OCI-LY3 (cell line): ENCODE measurements around the gene CCDC137.
"Not testable (repeated sequence)": the region's sequence is repeated elsewhere in the genome, so short reads cannot be mapped to it uniquely, and the experiment has no call there.

Experiments
- H2AFZ ChIP-seq: fragments of 200-600, 300-600 bp; shearing (Covaris generic); 2 replicates; pipeline ENCODE4 v1.6.0; 2014; ENCODE audit warnings: antibody characterized with exemption, low read depth, low read length
- H3K27ac ChIP-seq: fragments of 200-600, 300-600 bp; sonication (generic); 2 replicates; pipeline ENCODE4 v1.5.1; 2014; ENCODE audit warnings: mild to moderate bottlenecking, low read length, moderate library complexity, mixed read lengths
- H3K27me3 ChIP-seq: fragments of 200-600, 300-600 bp; sonication (generic); 2 replicates; pipeline ENCODE4 v1.6.1; 2014; ENCODE audit warnings: low read depth, low read length, mixed read lengths
- H3K36me3 ChIP-seq: fragments of 200-600, 300-600 bp; sonication (generic); replicated peaks from 2 replicates; pipeline ENCODE3; 2014; ENCODE audit warnings: low read depth, low read length, mixed read lengths
- H3K4me1 ChIP-seq: fragments of 300-600, 200-600 bp; sonication (generic); 2 replicates; pipeline ENCODE4 v1.6.1; 2014; ENCODE audit warnings: low read length, mixed read lengths
- H3K4me2 ChIP-seq: fragments of 200-600, 300-600 bp; sonication (generic); 2 replicates; pipeline ENCODE4 v1.6.1; 2014; ENCODE audit warnings: low read length, mixed read lengths
- H3K4me3 ChIP-seq: fragments of 300-600, 200-600 bp; sonication (generic); 2 replicates; pipeline ENCODE4 v1.5.1; 2014; ENCODE audit warnings: antibody characterized with exemption, mild to moderate bottlenecking, low read length, moderate library complexity
- H3K79me2 ChIP-seq: fragments of 300-600, 200-600 bp; shearing (Covaris generic); 2 replicates; pipeline ENCODE4 v1.6.1; 2014; ENCODE audit warnings: mild to moderate bottlenecking, low read length, mixed read lengths
- H3K9ac ChIP-seq: fragments of 300-600, 200-600 bp; shearing (Covaris generic); 2 replicates; pipeline ENCODE4 v1.6.0; 2014; ENCODE audit warnings: mild to moderate bottlenecking, low read length, moderate library complexity
- H3K9me3 ChIP-seq: fragments of 200-600, 300-600 bp; shearing (Covaris generic); 2 replicates; pipeline ENCODE4 v1.6.1; 2014; ENCODE audit warnings: low read length, mixed read lengths; ENCODE audit not compliant: insufficient read depth
- H4K20me1 ChIP-seq: fragments of 200-600, 300-600 bp; sonication (generic); 2 replicates; pipeline ENCODE4 v1.6.1; 2016; ENCODE audit warnings: low read length, mixed read lengths; ENCODE audit not compliant: insufficient read depth
- CTCF ChIP-seq: fragments of 200-600, 300-600 bp; sonication (generic); IDR thresholded peaks from 2 replicates; pipeline ENCODE4 v1.5.1; 2014; ENCODE audit warnings: antibody characterized with exemption, low read length, low read depth
- EZH2phosphoT487 ChIP-seq: fragments of 200-600 bp; shearing (Covaris generic); IDR thresholded peaks from 2 replicates; pipeline ENCODE4 v1.6.1; 2018; ENCODE audit warnings: antibody characterized with exemption, mixed run types, low read depth

The CCDC137 gene, protein sequence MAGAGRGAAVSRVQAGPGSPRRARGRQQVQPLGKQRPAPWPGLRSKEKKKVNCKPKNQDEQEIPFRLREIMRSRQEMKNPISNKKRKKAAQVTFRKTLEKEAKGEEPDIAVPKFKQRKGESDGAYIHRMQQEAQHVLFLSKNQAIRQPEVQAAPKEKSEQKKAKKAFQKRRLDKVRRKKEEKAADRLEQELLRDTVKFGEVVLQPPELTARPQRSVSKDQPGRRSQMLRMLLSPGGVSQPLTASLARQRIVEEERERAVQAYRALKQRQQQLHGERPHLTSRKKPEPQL

GRCh38 chr17:81666342-81667191 lies at the start of gene CCDC137, which contains the start of gene OXLD1:
Gene CCDC137, plus strand, starts transcription at chr17:81666737. Its CDS starts 30 bp downstream, at chr17:81666767.
Gene OXLD1, minus strand, starts transcription at chr17:81666605. Its CDS starts 28 bp downstream, at chr17:81666577.
- H3K9me3 ChIP-seq = no peaks in the 10 kb centered on the region
- peaks cover 22% of the 10 kb centered on the region for H3K4me1 ChIP-seq
- peak within 1 kb of the TSS; percentile 93 for H3K4me2 ChIP-seq
- no peak for TF ChIP-seq EZH2phosphoT487
- no peak for TF ChIP-seq CTCF
- H3K27ac ChIP-seq = peak within 1 kb of the TSS; percentile 67
- peak within 1 kb of the TSS; percentile 94 for H3K9ac ChIP-seq
- no peaks in the 10 kb centered on the region for H3K27me3 ChIP-seq
- peaks cover 37% of the 10 kb centered on the region for H3K36me3 ChIP-seq
- peaks cover 42% of the 10 kb centered on the region for H3K79me2 ChIP-seq
- H4K20me1 ChIP-seq = no peaks in the 10 kb centered on the region
- H3K4me3 ChIP-seq = peak within 1 kb of the TSS; percentile 96
- no peak within 1 kb of the TSS for H2AFZ ChIP-seq

DNA sequence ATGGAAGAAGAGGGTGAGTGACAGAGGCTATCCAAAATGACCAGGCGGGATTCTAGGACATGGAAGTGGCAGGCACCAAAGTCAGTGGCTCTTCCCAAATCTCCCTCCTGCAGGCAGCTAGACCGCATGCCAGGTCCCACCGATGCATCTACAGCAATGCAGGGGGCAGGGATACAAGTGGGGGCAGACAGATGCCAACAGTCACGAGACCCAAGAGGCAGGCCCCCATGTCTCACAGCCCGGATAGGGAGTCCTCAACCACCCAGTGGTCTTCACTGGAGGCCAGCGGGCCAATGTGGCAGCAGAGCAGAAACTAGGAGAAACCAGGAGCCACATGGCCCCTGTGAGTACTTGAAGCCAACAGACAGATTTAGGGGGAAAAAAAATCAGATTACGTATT lies 49.7 kb upstream of the CCDC137 start:
- Histone ChIP-seq H3K4me1 (no peaks in the 10 kb centered on the region), H3K79me2 (peaks cover 46% of the 10 kb centered on the region), H3K4me2 (no peak overlapping the region), H2AFZ (no peak overlapping the region), H3K9me3 (no peaks in the 10 kb centered on the region), H3K36me3 (peaks cover 53% of the 10 kb centered on the region), H4K20me1 (no peaks in the 10 kb centered on the region; the same call in 1 of the 2 replicates), H3K9ac (no peak overlapping the region), H3K4me3 (no peak overlapping the region), H3K27ac (no peak overlapping the region), H3K27me3 (no peaks in the 10 kb centered on the region)
- TF ChIP-seq CTCF (no peak), EZH2phosphoT487 (no peak)

GRCh38 chr17:81618307-81618706 lies 48.2 kb upstream of the CCDC137 start:
- H2AFZ ChIP-seq = not testable (repeated sequence)

GRCh38 chr17:81621494-81622130 lies 44.9 kb upstream of the CCDC137 start:
- Histone ChIP-seq H2AFZ (no peak overlapping the region), H3K79me2 (peaks cover 19% of the 10 kb centered on the region), H3K27ac (no peak overlapping the region), H3K4me3 (no peak overlapping the region), H3K36me3 (peaks cover 50% of the 10 kb centered on the region), H3K9me3 (no peaks in the 10 kb centered on the region), H3K9ac (no peak overlapping the region), H3K4me1 (no peaks in the 10 kb centered on the region), H3K4me2 (no peak overlapping the region), H4K20me1 (no peaks in the 10 kb centered on the region), H3K27me3 (no peaks in the 10 kb centered on the region)
- no peak for TF ChIP-seq CTCF

More at GRCh38 chr17:81618307-81618706, 48.2 kb upstream of the CCDC137 start:
- H3K79me2 ChIP-seq = peaks cover 36% of the 10 kb centered on the region
- not testable (repeated sequence) for H3K4me3 ChIP-seq, H3K4me2 ChIP-seq, H3K27me3 ChIP-seq, H3K9ac ChIP-seq, H3K9me3 ChIP-seq, H3K27ac ChIP-seq, H4K20me1 ChIP-seq, H3K4me1 ChIP-seq
- peaks cover 44% of the 10 kb centered on the region for H3K36me3 ChIP-seq
